Stimulated activated CD4-positive, alpha-beta T cell treated with anti-CD3 and anti-CD28 coated beads, TNF-alpha, amount 100 ng/mL, for 24 hours (primary cell): ENCODE measurements around the gene IQCN.
A peak's percentile ranks its signal among the peaks of the same experiment; 100 is the strongest.

Experiments used
- DNase-seq, 3 experiments: peaks; one replicate each; pipeline ENCODE4 v3.0.0-alpha.2; 2020; ENCODE audit warnings: low read depth in 3 of 3

Gene IQCN

DNA sequence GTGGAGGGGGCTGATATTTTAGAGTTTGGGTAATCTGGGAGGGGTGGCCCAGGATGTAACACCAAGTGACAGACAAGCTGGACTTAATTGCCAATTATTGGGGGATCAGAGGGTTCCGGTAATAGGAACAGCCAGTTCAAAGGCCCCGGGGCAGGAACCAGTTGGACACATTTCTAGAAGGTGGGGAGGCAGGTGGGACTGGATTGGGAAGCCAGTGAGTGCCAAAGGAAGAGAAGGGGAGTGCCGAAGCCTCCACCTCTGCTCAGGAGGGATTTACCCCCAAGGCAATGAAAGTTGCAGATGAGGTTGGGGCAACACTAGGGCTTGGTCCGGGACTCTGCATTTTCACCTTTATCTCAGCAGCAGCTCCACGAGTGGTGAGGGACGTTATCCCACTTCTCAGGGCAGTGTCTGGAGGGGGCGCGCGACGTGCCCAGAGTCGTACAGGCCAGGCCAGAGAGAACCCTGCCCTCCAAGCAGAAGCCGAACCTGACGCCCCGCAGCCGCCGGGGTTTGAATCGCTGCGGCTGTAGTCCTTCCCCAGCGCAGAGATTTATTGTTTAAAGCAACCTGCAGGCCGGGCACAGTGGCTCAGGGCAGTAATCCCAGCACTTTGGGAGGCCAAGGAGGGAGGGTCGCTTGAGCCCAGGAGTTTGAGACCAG, 12.9 kb upstream of the IQCN start:
- no peak for DNase-seq

DNA sequence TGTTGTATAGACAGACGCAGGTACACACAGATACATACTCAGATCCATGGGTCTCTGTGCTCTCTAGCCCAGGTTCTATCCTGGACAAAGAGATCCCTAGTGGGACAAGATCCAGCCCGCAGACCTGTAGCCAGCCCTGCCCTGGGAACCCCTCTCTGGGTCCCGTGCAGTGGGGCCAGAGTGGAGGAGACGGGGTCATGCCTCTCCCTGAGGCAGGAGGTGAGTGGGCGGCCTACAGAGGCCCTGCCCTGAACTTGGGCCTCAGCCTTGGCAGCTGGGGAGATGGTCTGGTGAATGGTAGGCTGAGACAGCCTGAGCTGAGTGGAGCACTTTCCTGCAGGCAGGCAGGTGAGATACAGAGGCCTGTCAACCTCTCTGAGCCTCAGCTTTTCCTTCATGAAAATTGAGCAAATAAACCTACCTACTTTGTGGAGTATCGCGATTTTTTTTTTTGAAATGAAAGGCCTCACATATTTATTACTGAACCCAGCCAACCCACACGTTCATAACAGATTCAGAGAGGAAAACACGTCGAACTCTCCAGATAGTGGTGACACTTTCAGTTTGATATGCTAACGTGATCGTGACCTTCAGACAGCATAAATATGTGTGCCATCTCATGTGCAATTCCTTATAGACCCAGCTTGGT, 10.6 kb upstream of the IQCN start:
- peak in 1 of 3 experiments; percentile 57 for DNase-seq

DNA sequence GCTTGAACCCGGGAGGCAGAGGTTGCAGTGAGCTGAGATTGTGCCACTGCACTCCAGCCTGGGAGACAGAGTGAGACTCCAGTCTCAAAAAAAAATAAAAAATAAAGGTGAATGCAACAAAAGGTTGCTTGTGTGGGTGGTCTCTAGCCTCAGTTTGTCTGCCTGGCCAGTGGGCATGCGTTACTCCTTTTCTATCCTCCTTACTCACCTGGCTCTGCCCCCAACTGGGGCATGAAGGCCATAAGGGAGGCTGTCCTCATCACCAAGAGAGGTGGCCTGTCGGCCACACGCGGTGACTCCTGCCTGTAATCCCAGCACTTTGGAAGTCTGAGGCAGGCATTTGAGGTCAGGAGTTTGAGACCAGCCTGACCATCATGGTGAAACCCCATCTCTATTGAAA, 9.1 kb upstream of the IQCN start:
- no peak for DNase-seq

DNA sequence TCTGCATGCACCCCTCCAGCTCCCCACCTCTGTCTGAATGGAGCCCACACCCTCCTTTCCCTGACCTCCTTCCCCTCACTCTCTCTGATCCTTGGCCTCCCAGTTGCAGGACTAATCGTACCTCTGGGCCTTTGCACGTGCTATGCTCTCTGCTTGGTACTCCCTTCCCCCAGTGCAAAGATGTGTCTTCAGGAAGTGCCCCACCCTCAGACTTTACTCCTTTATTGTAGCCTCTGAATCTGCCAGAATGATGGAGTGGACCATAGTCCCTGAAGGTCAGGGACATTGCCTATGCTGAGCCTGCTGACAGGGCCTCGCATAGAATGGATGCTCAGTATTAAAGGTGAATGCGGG, 8.5 kb upstream of the IQCN start:
- DNase-seq = no peak

- DNase-seq = no peak
Measured at GRCh38 chr19:18282021-18282787, 8.0 kb upstream of the IQCN start.

GRCh38 chr19:18281082-18282020, 7.1 kb upstream of the IQCN start, which contains the start of gene JUND:
Gene JUND, minus strand, starts transcription at chr19:18281622. Its CDS starts 138 bp downstream, at chr19:18281484.
- peak; percentile 90 to 96 (median 96) for DNase-seq

DNA sequence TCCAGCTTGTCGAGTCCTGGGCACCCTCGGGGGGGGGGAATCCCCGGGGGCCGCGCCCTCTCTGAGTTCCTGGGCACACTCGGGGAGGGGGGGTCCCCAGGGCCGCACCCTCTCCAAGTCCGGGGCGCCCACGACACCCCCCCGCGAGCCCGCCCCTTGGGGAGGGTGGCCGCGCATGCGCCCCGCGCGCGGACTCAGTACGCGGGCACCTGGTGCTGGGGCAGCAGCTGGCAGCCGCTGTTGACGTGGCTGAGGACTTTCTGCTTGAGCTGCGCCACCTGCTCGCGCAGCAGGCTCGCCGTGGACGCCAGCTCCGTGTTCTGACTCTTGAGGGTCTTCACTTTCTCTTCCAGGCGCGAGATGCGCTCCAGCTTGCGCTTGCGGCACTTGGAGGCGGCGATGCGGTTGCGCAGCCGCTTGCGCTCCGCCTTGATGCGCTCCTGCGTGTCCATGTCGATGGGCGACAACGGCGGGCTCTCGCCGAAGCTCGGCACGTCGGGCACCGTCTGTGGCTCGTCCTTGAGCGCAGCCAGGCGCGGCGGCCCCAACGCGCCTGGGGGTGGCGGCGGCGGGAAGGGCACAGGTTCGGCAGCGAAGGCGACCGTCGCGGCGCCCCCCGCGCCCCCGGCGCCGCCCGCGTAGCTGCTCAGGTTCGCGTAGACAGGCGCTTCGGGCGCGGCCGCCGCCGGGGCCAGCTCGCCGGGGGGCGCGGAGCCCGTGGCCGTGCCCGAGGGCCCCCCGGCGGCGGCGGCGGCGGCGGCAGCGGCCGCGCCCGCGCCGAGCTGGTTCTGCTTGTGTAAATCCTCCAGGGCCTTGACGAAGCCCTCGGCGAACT, 6.2 kb upstream of the IQCN start:
- peak in 2 of 3 experiments; percentile 60 to 70 for DNase-seq

GRCh38 chr19:18279516-18280246, 5.4 kb upstream of the IQCN start:
- peak; percentile 82 to 89 (median 87) for DNase-seq

GRCh38 chr19:18279266-18279515, 4.9 kb upstream of the IQCN start:
- DNase-seq = no peak

- peak in 1 of 3 experiments; percentile 52 for DNase-seq
Measured at GRCh38 chr19:18278521-18279265, 4.4 kb upstream of the IQCN start.

GRCh38 chr19:18274781-18275356, 617 bp upstream of the IQCN start:
- DNase-seq = no peak

GRCh38 chr19:18273561-18274218, 562 bp downstream of the IQCN start:
- no peak for DNase-seq

DNA sequence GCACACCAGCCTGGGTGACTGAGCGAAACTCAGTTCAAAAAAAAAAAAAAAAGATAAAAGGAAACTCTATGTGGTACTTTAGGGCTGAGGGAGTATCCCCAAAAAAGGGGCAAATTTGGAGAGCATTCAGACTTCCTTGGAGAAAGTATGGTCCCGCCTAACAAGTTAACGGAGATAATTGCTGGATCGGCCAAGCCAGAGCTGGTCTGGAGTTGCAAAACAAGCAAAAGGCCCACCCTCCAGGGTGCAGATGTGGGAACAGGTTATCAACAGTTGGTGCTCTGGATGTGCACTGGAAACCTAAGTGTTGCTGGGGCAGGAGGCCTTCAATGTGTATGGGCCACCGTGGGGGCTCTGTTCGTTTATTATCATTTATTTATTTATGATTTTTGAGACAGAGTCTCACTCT, 2.8 kb downstream of the IQCN start:
- no peak for DNase-seq

GRCh38 chr19:18270326-18270725, 3.9 kb downstream of the IQCN start:
- no peak for DNase-seq

- DNase-seq = no peak
Measured at GRCh38 chr19:18269070-18269723, 5.1 kb downstream of the IQCN start.

- DNase-seq = no peak
Measured at GRCh38 chr19:18266771-18267686, 7.2 kb downstream of the IQCN start.

DNA sequence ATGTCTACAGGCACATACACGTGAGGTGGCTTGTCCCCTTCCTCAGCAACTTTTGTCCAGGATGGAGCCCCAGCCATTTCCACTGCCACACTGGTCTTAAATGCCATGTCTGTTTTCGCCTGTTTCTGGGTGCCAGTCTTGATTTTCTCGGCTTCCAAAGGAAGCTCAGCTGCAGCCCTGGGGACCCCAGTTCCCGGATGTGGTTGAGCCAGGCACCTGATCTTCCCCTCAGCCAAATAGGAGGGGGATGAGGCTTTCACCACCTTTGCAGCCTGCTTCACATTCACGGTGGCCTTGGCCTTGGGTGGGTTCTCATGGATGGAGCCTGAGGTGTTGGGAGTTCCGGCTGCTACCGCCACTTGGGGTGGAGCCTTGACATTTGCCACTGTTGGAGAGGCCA, 8.7 kb downstream of the IQCN start:
- no peak for DNase-seq
